HUES6 (cell line): Measurements from ENCODE around the gene ANKRD12.

Experiments used
- H3K27ac ChIP-seq: 2 replicates; pipeline ENCODE4 v1.7.0; 2013; ENCODE audit warnings: low read depth, mild to moderate bottlenecking, low read length, inconsistent platforms
- H3K27me3 ChIP-seq: 2 replicates; pipeline ENCODE4 v1.6.1; 2013; ENCODE audit warnings: low read length; ENCODE audit not compliant: control insufficient read depth, insufficient read depth
- H3K36me3 ChIP-seq: 2 replicates; pipeline ENCODE4 v1.6.1; 2013; ENCODE audit warnings: low read length; ENCODE audit not compliant: control insufficient read depth, insufficient read depth
- H3K4me1 ChIP-seq: 2 replicates; pipeline ENCODE4 v1.6.1; 2013; ENCODE audit warnings: low read length; ENCODE audit not compliant: control insufficient read depth, insufficient read depth
- H3K4me3 ChIP-seq: 2 replicates; pipeline ENCODE4 v1.5.1; 2013; ENCODE audit warnings: low read depth, low read length
- H3K9ac ChIP-seq: one replicate; pipeline ENCODE4 v1.6.1; 2013; ENCODE audit warnings: mild to moderate bottlenecking, low read length
- H3K9me3 ChIP-seq: 2 replicates; pipeline ENCODE4 v1.6.1; 2013; ENCODE audit warnings: low read depth, low read length; ENCODE audit not compliant: control insufficient read depth, insufficient read depth

The ANKRD12 gene

DNA sequence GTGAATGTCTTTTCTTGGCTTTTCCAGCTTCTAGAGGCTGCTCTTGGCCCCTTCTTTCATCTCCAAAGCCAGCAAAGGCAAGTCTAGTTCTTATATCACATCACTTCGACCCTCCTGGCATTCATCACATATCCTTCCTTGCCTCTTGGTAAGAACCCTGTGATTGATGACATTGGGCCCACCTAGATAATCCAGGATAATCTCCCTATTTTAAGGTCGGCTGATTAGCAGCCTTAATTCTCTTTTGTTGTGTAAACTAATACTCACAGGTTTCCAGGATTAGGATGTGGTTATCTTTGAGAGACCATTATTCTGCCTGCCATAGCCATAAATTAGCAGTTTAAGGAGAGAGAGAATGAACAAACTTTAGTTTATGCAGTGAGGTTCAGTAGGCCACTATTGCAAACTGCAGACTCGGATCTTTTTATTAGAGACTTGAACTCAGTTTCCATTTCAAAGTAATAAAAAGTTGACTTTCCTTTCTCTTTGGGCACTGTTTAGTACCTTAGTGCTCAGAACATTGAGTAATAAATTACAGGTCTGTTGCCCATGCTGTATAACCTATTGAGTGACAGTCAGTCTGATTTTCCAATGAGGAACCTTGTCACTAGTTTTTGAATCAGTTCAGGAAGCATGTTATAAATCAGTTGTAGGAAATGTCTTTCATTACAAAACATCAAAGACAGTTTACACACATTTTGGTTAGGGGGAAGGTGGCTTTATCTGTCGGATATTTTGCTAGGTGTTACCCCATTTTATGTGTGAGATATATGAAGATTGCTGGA lies 29.6 kb upstream of the ANKRD12 start:
- Histone ChIP-seq H3K27me3 (no peaks in the 10 kb centered on the region), H3K27ac (peak overlapping the region; percentile 14; the same call in 1 of the 2 replicates), H3K9me3 (no peaks in the 10 kb centered on the region), H3K9ac (no peak overlapping the region), H3K4me3 (peak overlapping the region; percentile 20; the same call in 1 of the 2 replicates), H3K36me3 (peaks cover 5% of the 10 kb centered on the region; the same call in 1 of the 2 replicates), H3K4me1 (peaks cover 49% of the 10 kb centered on the region)

DNA sequence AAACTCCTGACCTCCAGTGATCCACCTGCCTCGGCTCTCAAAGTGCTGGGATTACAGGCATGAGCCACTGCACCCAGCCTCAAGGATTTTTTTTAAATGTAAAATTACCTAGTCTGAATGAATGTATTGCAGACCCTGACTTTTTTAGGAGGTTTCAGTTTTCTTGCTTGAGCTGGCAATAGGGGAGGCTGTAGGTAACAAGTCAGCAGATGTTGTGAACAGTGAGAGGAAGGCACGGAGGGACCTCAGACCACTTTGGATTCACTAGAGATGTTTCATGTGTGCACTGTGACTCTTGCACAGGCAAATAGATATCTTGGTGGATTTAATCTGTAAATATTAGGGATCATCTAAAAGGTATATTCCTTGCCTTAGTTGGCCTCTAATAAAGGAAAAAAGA lies 27.7 kb upstream of the ANKRD12 start:
- H3K27me3 ChIP-seq: no peaks in the 10 kb centered on the region
- peaks cover 5% of the 10 kb centered on the region; the same call in 1 of the 2 replicates for H3K36me3 ChIP-seq
- no peaks in the 10 kb centered on the region for H3K9me3 ChIP-seq
- no peak overlapping the region for H3K4me3 ChIP-seq
- peaks cover 46% of the 10 kb centered on the region for H3K4me1 ChIP-seq
- no peak overlapping the region for H3K9ac ChIP-seq
- H3K27ac ChIP-seq: no peak overlapping the region

- Histone ChIP-seq H3K27me3 (no peaks in the 10 kb centered on the region), H3K4me1 (peaks cover 42% of the 10 kb centered on the region), H3K36me3 (peaks cover 5% of the 10 kb centered on the region; the same call in 1 of the 2 replicates), H3K4me3 (no peak overlapping the region), H3K9me3 (no peaks in the 10 kb centered on the region), H3K9ac (no peak overlapping the region), H3K27ac (peak overlapping the region; percentile 29; the same call in 1 of the 2 replicates)
Measured at GRCh38 chr18:9109523-9109922, 27.1 kb upstream of the ANKRD12 start.

- peaks cover 14% of the 10 kb centered on the region for H3K36me3 ChIP-seq
Measured at GRCh38 chr18:9113468-9114149, 23.0 kb upstream of the ANKRD12 start.

DNA sequence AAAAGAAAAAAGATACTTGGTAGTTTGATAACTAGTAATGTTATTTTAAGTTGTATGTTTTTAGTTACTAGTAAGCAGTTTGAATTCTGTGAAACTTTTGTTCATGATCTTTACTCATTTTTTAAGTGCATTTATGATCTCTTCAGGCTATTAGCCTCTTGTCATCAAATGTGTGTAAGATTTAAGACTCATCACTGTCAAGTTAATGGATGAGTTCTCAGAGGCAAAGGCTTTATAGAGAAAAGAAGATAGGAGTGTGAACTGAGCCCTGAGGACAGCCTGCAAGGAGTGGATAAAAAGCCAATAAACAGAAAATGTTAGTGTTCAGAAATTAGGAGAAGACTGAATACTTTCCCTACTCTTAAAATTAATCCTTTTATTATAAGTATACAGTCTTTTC lies 20.6 kb upstream of the ANKRD12 start:
- no peak overlapping the region for H3K27ac ChIP-seq

More at GRCh38 chr18:9113468-9114149, 23.0 kb upstream of the ANKRD12 start:
- H3K27me3 ChIP-seq: no peaks in the 10 kb centered on the region
- H3K9me3 ChIP-seq: no peaks in the 10 kb centered on the region
- no peak overlapping the region for H3K4me3 ChIP-seq
- peaks cover 16% of the 10 kb centered on the region; the same call in 1 of the 2 replicates for H3K4me1 ChIP-seq
- no peak overlapping the region for H3K27ac ChIP-seq
- H3K9ac ChIP-seq: no peak overlapping the region

DNA sequence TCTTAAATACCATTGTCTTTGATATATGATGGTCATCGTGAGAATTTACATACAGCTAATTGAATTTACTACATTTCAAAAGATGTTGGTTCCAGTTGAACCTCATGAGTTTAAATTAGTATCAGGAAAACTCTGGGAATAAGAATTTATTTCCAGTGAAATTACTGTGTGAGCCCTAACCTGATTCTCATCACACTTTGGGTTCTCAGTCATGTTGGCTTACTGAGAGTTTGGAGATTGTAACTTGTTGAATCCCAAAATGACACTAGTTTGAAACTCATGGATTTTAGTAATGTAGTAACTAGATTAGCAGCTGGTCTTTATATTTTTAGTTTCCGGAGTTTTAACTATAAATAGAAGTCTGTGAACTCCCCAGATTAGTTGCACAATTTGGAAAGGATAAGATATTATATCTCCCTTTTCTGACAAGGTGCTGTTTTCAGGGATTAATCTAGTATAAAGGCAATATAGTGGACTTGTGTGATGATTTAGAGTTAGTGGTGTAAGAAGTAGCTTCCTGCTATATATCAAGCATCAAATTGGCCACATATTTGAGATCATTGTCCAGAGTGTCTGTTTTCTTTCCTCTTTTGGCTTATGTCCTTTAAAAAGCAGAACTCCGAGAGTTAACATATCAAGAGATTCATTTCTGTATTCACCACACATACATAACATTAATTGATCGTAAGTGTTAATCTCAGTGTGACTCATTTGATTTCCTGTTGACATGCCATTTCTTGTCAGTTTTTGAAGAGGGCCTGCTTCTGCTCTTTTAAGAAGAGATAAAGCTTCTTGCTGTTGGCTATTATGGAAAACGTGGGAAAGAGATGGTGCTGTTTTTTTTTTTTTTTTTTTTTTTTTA lies 18.4 kb upstream of the ANKRD12 start:
- no peak overlapping the region for H3K9ac ChIP-seq
- no peaks in the 10 kb centered on the region for H3K27me3 ChIP-seq
- H3K9me3 ChIP-seq: no peaks in the 10 kb centered on the region
- H3K27ac ChIP-seq: peak overlapping the region; percentile 14; the same call in 1 of the 2 replicates
- H3K4me1 ChIP-seq: peaks cover 9% of the 10 kb centered on the region; the same call in 1 of the 2 replicates
- H3K36me3 ChIP-seq: peaks cover 58% of the 10 kb centered on the region
- H3K4me3 ChIP-seq: no peak overlapping the region

More for the DNA sequence above, 20.6 kb upstream of the ANKRD12 start:
- Histone ChIP-seq H3K4me3 (no peak overlapping the region), H3K36me3 (peaks cover 36% of the 10 kb centered on the region), H3K9ac (no peak overlapping the region), H3K27me3 (no peaks in the 10 kb centered on the region), H3K9me3 (no peaks in the 10 kb centered on the region), H3K4me1 (peaks cover 9% of the 10 kb centered on the region; the same call in 1 of the 2 replicates)

GRCh38 chr18:9120796-9121195 lies 15.8 kb upstream of the ANKRD12 start:
- Histone ChIP-seq H3K36me3 (peaks cover 72% of the 10 kb centered on the region), H3K4me3 (no peak overlapping the region), H3K9me3 (no peaks in the 10 kb centered on the region), H3K9ac (no peak overlapping the region), H3K27me3 (no peaks in the 10 kb centered on the region), H3K4me1 (peaks cover 9% of the 10 kb centered on the region; the same call in 1 of the 2 replicates), H3K27ac (no peak overlapping the region)

DNA sequence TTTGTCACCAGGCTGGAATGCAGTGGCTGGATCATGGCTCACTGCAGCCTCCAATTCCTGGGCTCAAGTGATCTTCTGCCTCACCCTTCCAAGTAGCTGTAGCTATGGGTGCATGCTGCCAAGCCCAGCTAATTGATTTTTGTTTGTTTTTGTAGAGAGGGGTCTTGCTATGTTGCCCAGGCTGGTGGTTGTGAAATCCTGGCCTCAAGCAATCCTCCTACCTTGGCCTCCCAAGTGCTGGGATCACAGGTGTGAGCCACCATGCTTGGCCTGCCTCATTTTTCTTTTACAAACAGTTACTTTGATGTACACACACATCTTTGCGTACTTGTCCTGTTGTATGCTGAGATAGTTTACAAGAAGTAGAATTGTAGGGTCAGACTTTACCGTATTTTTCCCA lies 13.1 kb upstream of the ANKRD12 start:
- Histone ChIP-seq H3K4me1 (no peaks in the 10 kb centered on the region), H3K27ac (no peak overlapping the region), H3K4me3 (no peak overlapping the region), H3K9me3 (no peaks in the 10 kb centered on the region), H3K27me3 (no peaks in the 10 kb centered on the region), H3K36me3 (peaks cover 92% of the 10 kb centered on the region), H3K9ac (no peak overlapping the region)

DNA sequence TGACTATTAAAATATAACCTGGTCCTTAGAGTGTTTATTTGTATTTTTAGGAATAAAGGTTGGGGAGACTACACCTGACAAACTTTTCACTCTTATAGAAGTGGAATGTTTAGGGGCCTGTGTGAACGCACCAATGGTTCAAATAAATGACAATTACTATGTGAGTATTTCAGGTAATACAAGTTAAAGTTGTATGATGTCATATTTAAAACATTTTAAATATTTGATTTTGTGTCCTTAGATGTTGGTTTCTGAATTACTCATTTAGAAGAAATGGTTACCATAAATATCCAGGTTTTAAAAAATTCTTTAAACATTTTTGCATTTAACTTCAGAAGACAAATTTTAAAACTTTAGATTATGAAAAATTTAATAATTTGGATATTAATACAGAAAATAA lies 11.8 kb upstream of the ANKRD12 start:
- no peak overlapping the region for H3K9ac ChIP-seq
- no peaks in the 10 kb centered on the region for H3K4me1 ChIP-seq
- no peak overlapping the region for H3K4me3 ChIP-seq
- H3K27me3 ChIP-seq: no peaks in the 10 kb centered on the region
- no peak overlapping the region for H3K27ac ChIP-seq
- no peaks in the 10 kb centered on the region for H3K9me3 ChIP-seq
- H3K36me3 ChIP-seq: peaks cover 92% of the 10 kb centered on the region

- H3K4me3 ChIP-seq: no peak overlapping the region
- peaks cover 93% of the 10 kb centered on the region for H3K36me3 ChIP-seq
- no peaks in the 10 kb centered on the region for H3K27me3 ChIP-seq
- no peaks in the 10 kb centered on the region for H3K4me1 ChIP-seq
- no peaks in the 10 kb centered on the region for H3K9me3 ChIP-seq
- no peak overlapping the region for H3K27ac ChIP-seq
- H3K9ac ChIP-seq: no peak overlapping the region
Measured at GRCh38 chr18:9126337-9126736, 10.2 kb upstream of the ANKRD12 start.
